Measurements from ENCODE around the gene ALOX5.

DNA sequence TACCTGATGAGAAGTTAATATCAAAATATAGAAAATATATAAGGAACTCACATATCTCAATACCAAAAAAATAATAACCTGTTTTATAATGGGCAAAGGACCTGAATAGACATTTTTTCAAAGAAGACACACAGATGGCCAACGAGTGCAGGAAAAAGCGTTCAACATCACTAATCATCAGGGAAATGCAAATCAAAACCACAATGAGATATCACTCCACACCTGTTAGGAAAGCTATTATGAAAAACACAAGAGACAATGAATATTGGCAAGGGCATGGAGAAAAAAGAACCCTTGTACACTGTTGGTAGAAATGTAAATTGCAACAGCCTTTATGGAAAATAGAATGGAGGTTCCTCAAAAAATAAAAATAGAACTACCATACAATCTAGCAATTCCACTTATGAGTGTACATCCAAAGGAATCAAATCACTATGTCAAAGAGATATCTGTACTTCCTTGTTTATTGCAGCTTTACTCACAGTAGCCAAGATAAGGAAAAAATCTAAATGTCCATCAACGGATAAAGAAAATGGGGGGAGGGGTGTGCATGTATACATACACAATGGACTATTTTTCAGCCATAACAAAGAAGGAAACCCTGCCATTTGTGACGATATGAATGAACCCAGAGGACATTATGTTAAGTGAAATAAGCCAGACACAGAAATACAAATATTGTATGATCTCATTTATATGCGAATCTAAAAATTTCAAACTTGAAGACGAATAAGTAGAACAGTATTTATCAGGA, 3.6 kb upstream of the ALOX5 start:
- TF ChIP-seq, protein P1, sequence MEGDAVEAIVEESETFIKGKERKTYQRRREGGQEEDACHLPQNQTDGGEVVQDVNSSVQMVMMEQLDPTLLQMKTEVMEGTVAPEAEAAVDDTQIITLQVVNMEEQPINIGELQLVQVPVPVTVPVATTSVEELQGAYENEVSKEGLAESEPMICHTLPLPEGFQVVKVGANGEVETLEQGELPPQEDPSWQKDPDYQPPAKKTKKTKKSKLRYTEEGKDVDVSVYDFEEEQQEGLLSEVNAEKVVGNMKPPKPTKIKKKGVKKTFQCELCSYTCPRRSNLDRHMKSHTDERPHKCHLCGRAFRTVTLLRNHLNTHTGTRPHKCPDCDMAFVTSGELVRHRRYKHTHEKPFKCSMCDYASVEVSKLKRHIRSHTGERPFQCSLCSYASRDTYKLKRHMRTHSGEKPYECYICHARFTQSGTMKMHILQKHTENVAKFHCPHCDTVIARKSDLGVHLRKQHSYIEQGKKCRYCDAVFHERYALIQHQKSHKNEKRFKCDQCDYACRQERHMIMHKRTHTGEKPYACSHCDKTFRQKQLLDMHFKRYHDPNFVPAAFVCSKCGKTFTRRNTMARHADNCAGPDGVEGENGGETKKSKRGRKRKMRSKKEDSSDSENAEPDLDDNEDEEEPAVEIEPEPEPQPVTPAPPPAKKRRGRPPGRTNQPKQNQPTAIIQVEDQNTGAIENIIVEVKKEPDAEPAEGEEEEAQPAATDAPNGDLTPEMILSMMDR (IDR thresholded peaks at IDR 0.05), result no peak
- no peak for TF ChIP-seq POLR2A (IDR thresholded peaks at IDR 0.05)
- TF ChIP-seq EP300 (IDR thresholded peaks at IDR 0.05), result no peak
- TF ChIP-seq POLR2AphosphoS5 (IDR thresholded peaks at IDR 0.05), result no peak
